Gastroesophageal sphincter (tissue), 4 donors: ENCODE data around the gene MAML2. TPM values are rescaled to one million over a fixed set of nuclear protein-coding genes. Genes with fewer than 3 reads are reported as not detected.

Experiments
- ATAC-seq: fragments of 150-250 bp; one replicate; pipeline ENCODE4 v1.9.1; 2016; ENCODE audit warnings: mild to moderate bottlenecking, moderate library complexity
- H3K27ac ChIP-seq, 4 donors: fragments of 200-600 bp; sonication (generic) in 3 of 4; 1 replicate in 3 of 4; 2 replicates in 1 of 4; pipeline ENCODE4 v1.5.1; 2016 to 2019
- H3K27me3 ChIP-seq: fragments of 200-600 bp; sonication (generic); one replicate; pipeline ENCODE4 v1.5.1; 2019
- H3K36me3 ChIP-seq, 2 donors: fragments of 200-600 bp; sonication (generic); one replicate each; pipeline ENCODE4 v1.5.1; 2019; ENCODE audit warnings: control low read depth in 1 of 2
- H3K4me1 ChIP-seq, 3 donors: fragments of 200-600 bp; sonication (generic); 1 replicate in 2 of 3; 2 replicates in 1 of 3; pipeline ENCODE4 v1.5.1; 2016 to 2019; ENCODE audit warnings: control low read depth in 2 of 3
- H3K4me3 ChIP-seq, 2 donors: fragments of 200-600 bp; sonication (generic); one replicate each; pipeline ENCODE4 v1.5.1; 2019; ENCODE audit warnings: mild to moderate bottlenecking in 1 of 2, moderate library complexity in 1 of 2
- H3K9me3 ChIP-seq, 3 donors: fragments of 200-600 bp; sonication (generic); one replicate each; pipeline ENCODE4 v1.5.1; 2017 to 2019; ENCODE audit warnings: control low read depth in 2 of 3
- EP300 ChIP-seq: sonication (generic); formaldehyde crosslinking; IDR thresholded peaks from one replicate; pipeline ENCODE4 v1.6.1; 2017; ENCODE audit warnings: antibody characterized with exemption, mild to moderate bottlenecking
- POLR2A ChIP-seq, 2 donors: fragments of 450-650 bp; IDR thresholded peaks; one replicate each; pipeline ENCODE4 v1.6.1; 2017; ENCODE audit warnings: antibody characterized with exemption in 2 of 2, mild to moderate bottlenecking in 2 of 2, moderate library complexity in 1 of 2
- POLR2AphosphoS5 ChIP-seq: sonication (generic); formaldehyde crosslinking; IDR thresholded peaks from one replicate; pipeline ENCODE4 v1.6.1; 2017; ENCODE audit warnings: antibody characterized with exemption
- WGBS, 2 donors: methylation state at CpG; one replicate each; pipeline ENCODE4 v1.1.5; 2018; ENCODE audit warnings: low coverage in 1 of 2; 5-methylcytosine and 5-hydroxymethylcytosine counted together
- total RNA-seq, 4 donors: library from RNA; depleted of rRNA; stranded (reverse); fragments of >200 nt; gene quantifications; one replicate each; pipeline ENCODE4 v1.1.0, GENCODE V29; 2016
- TF ChIP-seq, protein P1 (sequence below), 4 experiments: fragments of 200-600 bp in 2 of 4; fragments of 450-650 bp in 2 of 4; sonication (generic) in 1 of 4; IDR thresholded peaks; one replicate each; pipeline ENCODE4 v1.5.1; 2017 to 2019; ENCODE audit warnings: antibody characterized with exemption in 4 of 4, mild to moderate bottlenecking in 2 of 4, moderate library complexity in 2 of 4

The MAML2 gene
- total RNA-seq, 4 donors from 2014 or later, result 15.8 to 31.8 (median 23.7) TPM

DNA sequence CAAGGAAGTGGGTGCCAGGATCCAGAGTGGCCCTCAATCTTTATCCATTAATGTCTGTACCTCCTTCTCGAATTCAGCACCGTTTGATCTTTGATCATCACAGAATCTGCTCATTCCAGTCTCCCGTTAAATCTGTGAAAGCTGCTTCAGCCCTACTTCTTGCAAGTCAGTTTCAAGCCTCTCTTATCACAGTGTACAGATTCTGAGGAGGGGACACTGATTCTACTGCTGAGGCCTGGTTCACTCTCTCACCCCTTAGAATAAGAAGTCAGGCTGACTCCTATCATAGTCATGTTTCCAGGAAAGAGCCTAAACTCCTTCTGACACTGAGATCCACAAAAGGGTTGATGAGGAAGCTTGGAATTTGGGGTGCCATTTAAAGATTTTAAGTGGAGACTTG, 39.0 kb downstream of the MAML2 start:
- Histone ChIP-seq H3K4me1 (peaks cover 25 to 84% (median 29%) of the 10 kb centered on the region in 3 donors), H3K4me3 (no peak overlapping the region), H3K27ac (peak overlapping the region in 1 of 4 donors; percentile 7), H3K9me3 (no peaks in the 10 kb centered on the region), H3K27me3 (no peaks in the 10 kb centered on the region), H3K36me3 (no peaks in the 10 kb centered on the region)
- no peak for ATAC-seq
- TF ChIP-seq POLR2AphosphoS5, result no peak
- no peak for TF ChIP-seq EP300
- TF ChIP-seq, protein P1, sequence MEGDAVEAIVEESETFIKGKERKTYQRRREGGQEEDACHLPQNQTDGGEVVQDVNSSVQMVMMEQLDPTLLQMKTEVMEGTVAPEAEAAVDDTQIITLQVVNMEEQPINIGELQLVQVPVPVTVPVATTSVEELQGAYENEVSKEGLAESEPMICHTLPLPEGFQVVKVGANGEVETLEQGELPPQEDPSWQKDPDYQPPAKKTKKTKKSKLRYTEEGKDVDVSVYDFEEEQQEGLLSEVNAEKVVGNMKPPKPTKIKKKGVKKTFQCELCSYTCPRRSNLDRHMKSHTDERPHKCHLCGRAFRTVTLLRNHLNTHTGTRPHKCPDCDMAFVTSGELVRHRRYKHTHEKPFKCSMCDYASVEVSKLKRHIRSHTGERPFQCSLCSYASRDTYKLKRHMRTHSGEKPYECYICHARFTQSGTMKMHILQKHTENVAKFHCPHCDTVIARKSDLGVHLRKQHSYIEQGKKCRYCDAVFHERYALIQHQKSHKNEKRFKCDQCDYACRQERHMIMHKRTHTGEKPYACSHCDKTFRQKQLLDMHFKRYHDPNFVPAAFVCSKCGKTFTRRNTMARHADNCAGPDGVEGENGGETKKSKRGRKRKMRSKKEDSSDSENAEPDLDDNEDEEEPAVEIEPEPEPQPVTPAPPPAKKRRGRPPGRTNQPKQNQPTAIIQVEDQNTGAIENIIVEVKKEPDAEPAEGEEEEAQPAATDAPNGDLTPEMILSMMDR (IDR thresholded peaks at IDR 0.05), result no peak
- no peak for TF ChIP-seq POLR2A (IDR thresholded peaks at IDR 0.05)
- 84 to 100% methylated on average over 1 to 3 of the region's 3 CpGs for WGBS, 2 donors

DNA sequence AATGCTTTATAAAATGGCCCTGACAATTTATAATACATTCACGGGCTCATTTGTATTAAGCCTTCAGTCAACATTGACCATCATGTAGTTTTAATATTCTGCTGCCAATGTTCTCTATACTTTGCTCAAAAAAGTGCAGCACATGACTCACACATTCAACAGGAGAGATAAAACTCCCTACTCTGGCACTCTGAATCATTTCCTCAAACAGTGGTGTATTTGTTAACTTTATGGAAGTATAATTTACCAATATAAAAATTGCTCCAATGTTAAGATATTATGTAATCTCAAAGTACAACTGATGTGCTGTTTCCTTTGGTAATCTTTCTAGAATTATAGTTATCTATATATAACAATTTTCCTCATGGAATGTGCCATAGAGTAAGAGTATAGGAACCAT, 39.9 kb downstream of the MAML2 start:
- Histone ChIP-seq H3K27me3 (no peaks in the 10 kb centered on the region), H3K4me1 (peaks cover 20 to 75% (median 21%) of the 10 kb centered on the region in 3 donors), H3K4me3 (no peak overlapping the region), H3K27ac (peak overlapping the region in 1 of 4 donors; percentile 32), H3K9me3 (no peaks in the 10 kb centered on the region), H3K36me3 (no peaks in the 10 kb centered on the region)
- TF ChIP-seq, protein P1 (IDR thresholded peaks at IDR 0.05), result no peak
- no peak for TF ChIP-seq POLR2A (IDR thresholded peaks at IDR 0.05)
- no peak for TF ChIP-seq EP300
- peak; percentile 14 for TF ChIP-seq POLR2AphosphoS5
- ATAC-seq, result no peak
- WGBS, 2 donors, result 29 to 71% methylated on average over 1 of the region's 1 CpG

DNA sequence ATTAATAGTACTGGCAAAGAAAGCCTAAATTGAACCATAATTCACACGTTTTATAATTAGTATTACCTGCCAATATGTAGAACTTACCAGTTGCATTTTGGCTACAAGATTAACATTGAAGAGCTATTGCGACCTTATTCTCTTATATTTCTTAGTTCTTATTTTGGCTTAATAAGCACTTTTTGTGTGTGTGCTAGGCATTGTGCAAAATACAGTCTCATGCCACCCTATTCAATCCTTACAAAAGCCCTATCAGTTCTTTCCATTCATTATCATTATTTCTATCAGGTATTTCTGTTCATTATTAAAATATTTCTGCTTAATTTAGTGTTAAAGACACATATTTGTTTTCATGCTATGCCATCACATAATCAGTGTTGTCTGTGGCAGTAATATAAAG, 41.2 kb downstream of the MAML2 start:
- TF ChIP-seq, protein P1 (IDR thresholded peaks at IDR 0.05), result no peak
- TF ChIP-seq POLR2AphosphoS5 (no peak), POLR2A (IDR thresholded peaks at IDR 0.05) (no peak), EP300 (no peak)
- Histone ChIP-seq H3K27ac (no peak overlapping the region), H3K27me3 (no peaks in the 10 kb centered on the region), H3K9me3 (no peaks in the 10 kb centered on the region), H3K4me1 (peaks cover 14 to 63% (median 18%) of the 10 kb centered on the region in 3 donors), H3K36me3 (no peaks in the 10 kb centered on the region), H3K4me3 (no peak overlapping the region)
- no peak for ATAC-seq
- 91 to 92% methylated on average over 2 of the region's 2 CpGs for WGBS, 2 donors

DNA sequence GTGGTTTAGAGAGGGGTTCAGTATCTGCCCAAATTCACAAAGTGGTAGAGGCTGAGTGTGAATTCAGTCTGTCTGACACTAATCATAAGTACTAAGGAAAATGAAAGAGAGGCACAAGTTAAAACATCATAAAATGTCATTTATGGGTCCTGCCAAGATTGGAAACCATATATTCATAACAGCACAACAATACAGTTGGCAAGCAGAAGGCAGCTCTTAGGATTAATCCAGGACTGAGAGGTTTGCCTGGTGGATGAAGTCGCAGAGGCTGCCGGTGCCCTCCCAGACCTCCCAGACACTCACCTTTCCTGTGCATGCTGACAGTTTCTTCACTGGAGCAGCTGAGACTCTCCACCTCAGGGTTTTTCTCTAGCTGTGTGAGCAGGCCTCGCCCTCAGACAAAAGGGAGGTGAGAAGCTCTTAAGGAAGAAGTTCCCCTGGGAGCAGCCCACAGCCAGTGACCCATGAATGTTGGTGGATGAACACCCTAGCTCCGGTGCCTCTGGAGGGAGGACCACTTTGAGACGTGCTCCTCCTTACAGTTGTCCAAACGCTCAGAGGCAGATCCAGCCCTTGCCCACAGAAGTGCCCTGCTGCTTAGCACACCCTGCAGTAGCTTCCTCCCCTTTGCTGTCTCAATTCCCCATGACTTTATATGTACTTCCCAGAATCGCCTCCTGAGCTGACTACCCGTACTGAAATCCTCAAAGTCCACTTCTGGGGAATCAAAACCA, 43.7 kb downstream of the MAML2 start:
- no CpG with 5 or more reads among the region's 8 CpGs for WGBS, 2 donors
- peak overlapping the region in 2 of 4 donors; percentile 29 to 35 for H3K27ac ChIP-seq

DNA sequence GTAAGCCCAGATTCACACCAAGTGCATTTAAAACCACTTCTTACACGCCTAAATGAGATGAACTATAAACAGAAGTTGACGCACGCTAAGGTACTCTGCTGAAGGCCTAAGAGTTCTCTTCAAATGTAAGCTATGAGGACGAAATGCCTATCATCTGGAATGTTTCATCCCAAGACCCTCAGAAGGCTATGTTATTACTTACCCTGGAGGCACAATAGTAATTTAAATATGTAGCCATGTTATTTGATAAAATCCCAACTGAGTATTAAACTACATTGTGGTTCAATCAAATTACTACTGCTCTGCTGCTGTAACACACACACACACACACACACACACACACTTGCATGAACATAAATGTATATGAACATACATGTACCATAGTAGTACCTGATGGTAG, 47.6 kb downstream of the MAML2 start:
- Histone ChIP-seq H3K27ac (no peak overlapping the region), H3K9me3 (no peaks in the 10 kb centered on the region), H3K27me3 (no peaks in the 10 kb centered on the region), H3K36me3 (no peaks in the 10 kb centered on the region), H3K4me1 (peaks cover 3 to 45% (median 13%) of the 10 kb centered on the region in 3 donors), H3K4me3 (no peak overlapping the region)
- ATAC-seq, result no peak
- no peak for TF ChIP-seq POLR2AphosphoS5
- TF ChIP-seq, protein P1 (IDR thresholded peaks at IDR 0.05), result no peak
- TF ChIP-seq POLR2A (IDR thresholded peaks at IDR 0.05), result no peak
- TF ChIP-seq EP300, result no peak
- 74 to 76% methylated on average over 4 of the region's 4 CpGs for WGBS, 2 donors

More for the DNA sequence above, 43.7 kb downstream of the MAML2 start:
- H3K36me3 ChIP-seq, result no peaks in the 10 kb centered on the region
- H3K4me1 ChIP-seq, result peaks cover 2 to 51% (median 9%) of the 10 kb centered on the region in 3 donors
- TF ChIP-seq EP300 (no peak), POLR2AphosphoS5 (no peak), POLR2A (IDR thresholded peaks at IDR 0.05) (no peak)
- no peaks in the 10 kb centered on the region for H3K9me3 ChIP-seq
- no peak overlapping the region for H3K4me3 ChIP-seq
- no peaks in the 10 kb centered on the region for H3K27me3 ChIP-seq
- ATAC-seq, result peak; percentile 53
